Mucosa of rectum (tissue), 2 donors: ENCODE results near the gene ECT2.
"Not testable (repeated sequence)": the region's sequence is repeated elsewhere in the genome, so short reads cannot be mapped to it uniquely, and the experiment has no call there.

Experiments used
- H3K27ac ChIP-seq, 2 donors: one replicate each; pipeline ENCODE4 v1.7.0; 2013; ENCODE audit warnings: inconsistent platforms in 2 of 2, low read depth in 2 of 2, low read length in 2 of 2
- H3K27me3 ChIP-seq, 2 donors: one replicate each; pipeline ENCODE4 v1.7.0; 2013; ENCODE audit warnings: low read length in 2 of 2; ENCODE audit not compliant: control insufficient read depth in 2 of 2, insufficient read depth in 2 of 2
- H3K36me3 ChIP-seq, 2 donors: one replicate each; pipeline ENCODE4 v1.7.0; 2013; ENCODE audit warnings: low read length in 2 of 2; ENCODE audit not compliant: control insufficient read depth in 2 of 2, insufficient read depth in 2 of 2
- H3K4me1 ChIP-seq, 2 donors: one replicate each; pipeline ENCODE4 v1.7.0; 2013; ENCODE audit warnings: low read length in 2 of 2, mild to moderate bottlenecking in 1 of 2; ENCODE audit not compliant: control insufficient read depth in 2 of 2, insufficient read depth in 2 of 2
- H3K4me3 ChIP-seq, 2 donors: one replicate each; pipeline ENCODE4 v1.7.0; 2013; ENCODE audit warnings: low read length in 2 of 2
- H3K9ac ChIP-seq, 2 donors: one replicate each; pipeline ENCODE4 v1.7.0; 2013; ENCODE audit warnings: low read length in 2 of 2, low read depth in 1 of 2, mild to moderate bottlenecking in 1 of 2
- H3K9me3 ChIP-seq, 2 donors: one replicate each; pipeline ENCODE4 v1.7.0; 2013; ENCODE audit warnings: low read length in 2 of 2; ENCODE audit not compliant: control insufficient read depth in 2 of 2
- donor health status: healthy.
- donor health status: Normal muscosa, but diverticular disease.

Gene ECT2

DNA sequence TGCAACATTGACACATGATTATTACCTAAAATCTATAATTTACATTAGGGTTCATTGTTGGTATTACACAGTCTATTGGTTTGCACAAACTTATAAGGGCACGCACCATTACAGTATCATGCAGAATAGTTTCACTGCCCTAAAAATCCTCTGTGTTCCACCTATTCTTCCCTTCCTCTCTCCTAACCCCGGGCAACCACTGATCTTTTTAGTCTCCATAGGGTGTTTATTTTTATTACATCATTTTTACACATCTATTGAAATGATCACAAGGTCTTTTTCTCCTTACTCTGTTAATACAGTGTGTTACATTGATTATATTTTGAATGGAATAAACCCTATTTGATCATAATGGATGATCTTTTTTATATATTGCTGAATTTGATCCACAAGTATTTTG, 15.5 kb upstream of the ECT2 start:
- Histone ChIP-seq H3K27me3 (no peaks in the 10 kb centered on the region), H3K27ac (no peak overlapping the region), H3K9ac (no peak overlapping the region), H3K4me1 (no peaks in the 10 kb centered on the region), H3K4me3 (no peak overlapping the region), H3K9me3 (no peaks in the 10 kb centered on the region), H3K36me3 (no peaks in the 10 kb centered on the region)

DNA sequence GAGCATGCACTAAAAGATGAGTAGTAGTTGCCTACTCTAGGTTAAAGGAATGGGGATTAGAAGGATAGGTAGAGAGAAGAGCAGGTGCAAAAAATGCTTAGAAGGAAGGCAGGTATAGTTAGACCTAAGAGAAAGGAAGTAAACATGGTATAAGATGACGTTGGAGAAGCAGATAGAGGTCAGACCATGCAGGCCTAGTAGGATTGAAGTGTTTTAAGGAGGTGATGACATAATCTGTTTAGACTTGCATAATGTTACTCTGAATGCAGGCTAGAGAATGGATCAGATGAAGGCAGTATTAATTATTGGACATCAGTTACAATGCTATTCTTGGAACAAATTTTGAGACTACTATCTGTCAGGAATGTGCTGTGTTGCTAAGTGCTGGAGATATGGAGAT, 11.1 kb upstream of the ECT2 start:
- Histone ChIP-seq H3K9ac (no peak overlapping the region), H3K4me1 (no peaks in the 10 kb centered on the region), H3K4me3 (no peak overlapping the region), H3K9me3 (no peaks in the 10 kb centered on the region), H3K27me3 (no peaks in the 10 kb centered on the region), H3K27ac (no peak overlapping the region), H3K36me3 (no peaks in the 10 kb centered on the region)

DNA sequence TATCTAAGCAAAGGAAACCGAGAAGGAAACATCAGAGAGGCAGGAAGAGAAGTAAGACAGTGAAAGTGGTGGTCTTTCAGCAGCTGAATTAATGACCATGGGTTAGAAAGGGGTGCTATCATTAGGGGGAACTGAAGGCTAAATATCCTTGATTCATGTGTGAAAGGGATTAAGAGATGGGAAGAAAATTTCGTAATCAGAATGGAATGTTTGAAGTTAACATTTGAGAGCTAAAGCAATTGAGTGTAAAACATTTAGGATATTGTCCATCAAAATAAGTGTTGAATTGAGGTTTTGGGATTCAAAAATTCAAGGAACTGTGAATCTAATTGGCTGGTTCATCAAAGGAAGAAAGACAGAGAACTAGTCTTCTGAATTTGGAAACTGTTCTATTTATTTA, 4.1 kb upstream of the ECT2 start:
- H3K27ac ChIP-seq: no peak overlapping the region
- peaks cover 12 to 17% of the 10 kb centered on the region in 2 donors for H3K4me1 ChIP-seq
- H3K36me3 ChIP-seq: no peaks in the 10 kb centered on the region
- H3K9ac ChIP-seq: no peak overlapping the region
- H3K27me3 ChIP-seq: no peaks in the 10 kb centered on the region
- H3K4me3 ChIP-seq: no peak overlapping the region
- H3K9me3 ChIP-seq: no peaks in the 10 kb centered on the region

- Histone ChIP-seq H3K4me1 (peaks cover 15 to 20% of the 10 kb centered on the region in 2 donors), H3K27ac (peak overlapping the region; percentile 70 to 71), H3K27me3 (no peaks in the 10 kb centered on the region), H3K9ac (peak overlapping the region; percentile 38 to 60), H3K4me3 (peak overlapping the region; percentile 55 to 92), H3K36me3 (no peaks in the 10 kb centered on the region), H3K9me3 (no peaks in the 10 kb centered on the region)
Observed at GRCh38 chr3:172749230-172749965, 1.1 kb upstream of the ECT2 start.

- H3K36me3 ChIP-seq: no peaks in the 10 kb centered on the region
- H3K9ac ChIP-seq: peak overlapping the region; percentile 60 to 66
- H3K27ac ChIP-seq: peak overlapping the region; percentile 70 to 71
- peaks cover 15 to 20% of the 10 kb centered on the region in 2 donors for H3K4me1 ChIP-seq
- H3K9me3 ChIP-seq: no peaks in the 10 kb centered on the region
- H3K27me3 ChIP-seq: no peaks in the 10 kb centered on the region
- H3K4me3 ChIP-seq: peak overlapping the region; percentile 55 to 92
Observed at GRCh38 chr3:172750069-172750367, 508 bp upstream of the ECT2 start.

DNA sequence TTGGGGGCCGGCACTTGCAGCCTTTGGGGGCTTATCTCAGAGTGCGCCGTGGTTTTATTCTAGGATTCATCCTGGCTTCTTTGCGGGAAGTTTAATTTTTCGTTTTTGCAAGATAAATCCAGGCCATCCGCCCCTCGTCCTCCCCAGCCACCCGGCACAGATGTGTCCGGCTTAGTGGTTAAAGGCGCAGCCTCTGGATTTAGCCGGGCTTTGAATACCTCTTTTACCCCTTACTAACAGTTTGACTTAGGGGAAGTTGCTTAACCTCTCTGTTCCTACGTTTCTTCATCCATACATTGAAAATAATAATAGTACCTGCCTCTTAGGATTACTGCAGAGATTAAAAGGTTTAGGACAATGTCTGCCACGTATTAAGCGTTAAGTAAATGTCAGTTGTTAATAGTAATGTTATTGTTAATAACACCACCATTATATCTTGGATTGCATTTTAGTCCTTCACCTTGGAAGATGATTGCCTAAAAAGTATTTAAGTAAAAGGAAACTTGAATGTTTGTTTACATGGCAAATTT, 714 bp downstream of the ECT2 start:
- Histone ChIP-seq H3K36me3 (peaks cover under 1 to 6% of the 10 kb centered on the region in 2 donors), H3K27me3 (no peaks in the 10 kb centered on the region), H3K4me3 (peak overlapping the region; percentile 75 to 92), H3K9me3 (no peaks in the 10 kb centered on the region), H3K27ac (peak overlapping the region; percentile 72 to 82), H3K9ac (peak overlapping the region; percentile 75 to 89), H3K4me1 (peaks cover 15 to 20% of the 10 kb centered on the region in 2 donors)

DNA sequence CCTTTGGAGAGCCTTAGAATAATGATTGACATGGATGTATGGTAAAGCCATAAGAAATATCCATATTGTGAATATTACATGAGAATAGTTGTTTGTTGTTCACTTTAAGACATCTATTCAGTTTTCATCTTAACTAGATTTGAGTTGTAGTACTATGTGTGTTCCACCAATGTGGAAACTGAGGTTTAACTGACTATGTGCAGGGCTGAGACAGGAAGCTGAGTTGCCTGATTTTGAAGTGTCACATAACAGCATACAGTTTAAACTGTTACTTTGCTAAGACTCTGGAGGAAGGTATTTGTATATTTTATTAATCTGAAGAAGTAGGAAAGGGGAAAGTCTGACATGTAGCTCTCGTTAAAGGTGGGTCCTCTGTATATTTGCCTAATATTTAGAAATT, 2.1 kb downstream of the ECT2 start:
- no peak overlapping the region for H3K4me3 ChIP-seq
- peaks cover 15 to 20% of the 10 kb centered on the region in 2 donors for H3K4me1 ChIP-seq
- no peaks in the 10 kb centered on the region for H3K9me3 ChIP-seq
- H3K36me3 ChIP-seq: peaks cover 3 to 6% of the 10 kb centered on the region in 2 donors
- H3K9ac ChIP-seq: no peak overlapping the region
- H3K27me3 ChIP-seq: no peaks in the 10 kb centered on the region
- no peak overlapping the region for H3K27ac ChIP-seq

GRCh38 chr3:172753125-172753524, 2.6 kb downstream of the ECT2 start:
- H3K27me3 ChIP-seq: no peaks in the 10 kb centered on the region
- no peak overlapping the region for H3K27ac ChIP-seq
- H3K4me1 ChIP-seq: peaks cover 15 to 20% of the 10 kb centered on the region in 2 donors
- H3K9ac ChIP-seq: no peak overlapping the region
- H3K9me3 ChIP-seq: no peaks in the 10 kb centered on the region
- peaks cover 3 to 6% of the 10 kb centered on the region in 2 donors for H3K36me3 ChIP-seq
- H3K4me3 ChIP-seq: no peak overlapping the region

DNA sequence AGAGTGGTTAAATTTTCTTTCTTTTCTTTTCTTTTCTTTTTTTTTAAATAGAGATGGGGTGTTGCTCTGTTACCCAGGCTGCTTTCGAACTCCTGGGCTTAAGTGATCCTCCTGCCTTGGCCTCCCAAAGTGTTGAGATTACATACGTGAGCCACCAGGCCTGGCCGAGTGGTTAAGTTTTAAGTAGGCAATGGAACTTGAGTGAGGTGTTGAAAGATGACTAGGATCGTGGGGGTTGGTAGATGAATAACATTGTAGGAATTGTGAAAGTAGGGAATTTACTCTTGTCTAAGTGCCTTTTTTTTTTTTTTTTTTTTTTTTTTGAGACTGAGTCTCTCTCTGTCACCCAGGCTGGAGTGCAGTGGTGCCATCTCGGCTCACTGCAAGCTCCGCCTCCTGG, 9.9 kb downstream of the ECT2 start:
- peaks cover 21 to 28% of the 10 kb centered on the region in 2 donors for H3K36me3 ChIP-seq
- not testable (repeated sequence) for H3K4me3 ChIP-seq, H3K4me1 ChIP-seq, H3K27me3 ChIP-seq, H3K27ac ChIP-seq, H3K9me3 ChIP-seq, H3K9ac ChIP-seq

GRCh38 chr3:172766241-172766640, 15.7 kb downstream of the ECT2 start:
- Histone ChIP-seq H3K36me3 (peaks cover 15 to 25% of the 10 kb centered on the region in 2 donors), H3K27ac (no peak overlapping the region), H3K4me3 (no peak overlapping the region), H3K9me3 (no peaks in the 10 kb centered on the region), H3K9ac (no peak overlapping the region), H3K27me3 (no peaks in the 10 kb centered on the region), H3K4me1 (no peaks in the 10 kb centered on the region)
